Eye (tissue), 1 donor: ENCODE results near the gene SPATA32.
"Not testable (repeated sequence)": the region's sequence is repeated elsewhere in the genome, so short reads cannot be mapped to it uniquely, and the experiment has no call there.

Experiments used
- DNase-seq: peaks from one replicate; pipeline ENCODE4 v3.0.0-alpha.2; 2015

Gene SPATA32

GRCh38 chr17:45270828-45271418 is 9.0 kb upstream of the SPATA32 start:
- DNase-seq = no peak

- no peak for DNase-seq
Observed at GRCh38 chr17:45269912-45270311, 8.0 kb upstream of the SPATA32 start.

DNA sequence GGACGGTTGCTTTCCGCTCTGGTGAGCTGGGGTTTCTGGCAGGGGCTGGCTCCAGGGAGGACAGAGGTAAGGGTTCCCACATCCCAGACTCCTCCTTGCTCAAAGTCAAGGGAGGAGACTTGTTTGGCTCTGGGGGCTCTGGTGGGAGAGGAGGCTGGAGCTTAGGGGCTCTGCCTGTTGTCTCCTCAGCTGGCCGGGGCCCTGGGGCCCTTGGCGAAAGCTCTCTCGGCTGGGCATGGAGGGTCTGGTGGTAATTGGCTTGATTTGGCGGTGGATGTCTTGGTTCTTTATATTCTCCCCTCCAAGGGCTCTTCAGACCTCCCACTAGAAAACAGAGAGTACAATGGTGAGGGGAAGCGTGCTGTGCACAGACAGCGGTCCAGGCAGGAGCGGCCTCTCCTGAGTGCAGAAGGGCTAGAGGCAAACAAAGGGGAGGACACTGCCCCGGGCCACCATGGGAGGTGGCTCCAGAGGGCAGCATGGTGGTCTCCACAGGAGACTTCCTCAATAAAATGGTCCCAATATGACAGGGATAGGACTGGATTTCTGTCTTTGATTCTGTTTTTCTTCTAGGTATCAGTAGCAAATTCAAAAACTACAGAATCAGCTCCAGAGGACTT is 5.7 kb upstream of the SPATA32 start:
- no peak for DNase-seq

- no peak for DNase-seq
Observed at GRCh38 chr17:45266372-45266926, 4.6 kb upstream of the SPATA32 start.

- DNase-seq = no peak
Observed at GRCh38 chr17:45265821-45266220, 3.9 kb upstream of the SPATA32 start.

DNA sequence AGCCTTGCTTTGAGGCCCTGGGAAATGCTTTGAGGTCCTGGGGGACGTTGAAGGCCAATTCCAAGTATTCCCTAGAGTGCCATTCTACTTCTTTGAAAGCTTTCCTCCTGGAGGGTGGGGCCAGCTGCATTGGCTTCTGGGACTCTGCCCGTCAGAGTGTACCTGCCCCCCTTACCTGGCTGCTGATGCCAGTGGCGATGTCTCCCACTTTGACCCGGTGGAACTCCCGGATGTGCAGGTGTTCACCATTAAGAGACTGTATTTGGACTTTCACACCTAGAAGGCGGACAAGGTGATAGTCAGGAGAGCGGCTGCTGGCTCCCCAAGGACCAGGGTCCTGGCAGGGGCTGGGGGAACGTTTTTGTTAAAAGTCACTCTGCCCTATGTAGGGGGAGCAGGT is 3.1 kb upstream of the SPATA32 start:
- no peak for DNase-seq

- DNase-seq = no peak
Observed at GRCh38 chr17:45264430-45264829, 2.5 kb upstream of the SPATA32 start.

DNA sequence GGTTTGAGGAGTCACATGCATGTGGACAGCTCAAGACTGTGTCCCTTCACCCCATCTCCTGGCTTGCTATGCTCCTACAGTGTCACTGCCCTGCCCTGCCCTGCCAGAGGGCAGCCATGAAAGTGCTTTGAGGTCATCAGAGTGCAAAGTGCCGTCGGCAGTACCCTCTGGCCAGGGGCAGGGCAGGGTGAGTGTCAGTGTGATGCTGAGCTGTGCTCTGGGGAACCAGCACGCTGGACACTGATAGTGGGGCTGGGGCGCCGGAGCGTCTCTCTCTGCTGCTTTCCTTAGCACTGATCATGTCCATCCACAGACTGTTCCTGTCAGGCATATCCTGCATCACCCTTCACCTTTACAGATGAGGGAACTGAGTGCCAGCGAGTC is 1.6 kb upstream of the SPATA32 start:
- DNase-seq = no peak

DNA sequence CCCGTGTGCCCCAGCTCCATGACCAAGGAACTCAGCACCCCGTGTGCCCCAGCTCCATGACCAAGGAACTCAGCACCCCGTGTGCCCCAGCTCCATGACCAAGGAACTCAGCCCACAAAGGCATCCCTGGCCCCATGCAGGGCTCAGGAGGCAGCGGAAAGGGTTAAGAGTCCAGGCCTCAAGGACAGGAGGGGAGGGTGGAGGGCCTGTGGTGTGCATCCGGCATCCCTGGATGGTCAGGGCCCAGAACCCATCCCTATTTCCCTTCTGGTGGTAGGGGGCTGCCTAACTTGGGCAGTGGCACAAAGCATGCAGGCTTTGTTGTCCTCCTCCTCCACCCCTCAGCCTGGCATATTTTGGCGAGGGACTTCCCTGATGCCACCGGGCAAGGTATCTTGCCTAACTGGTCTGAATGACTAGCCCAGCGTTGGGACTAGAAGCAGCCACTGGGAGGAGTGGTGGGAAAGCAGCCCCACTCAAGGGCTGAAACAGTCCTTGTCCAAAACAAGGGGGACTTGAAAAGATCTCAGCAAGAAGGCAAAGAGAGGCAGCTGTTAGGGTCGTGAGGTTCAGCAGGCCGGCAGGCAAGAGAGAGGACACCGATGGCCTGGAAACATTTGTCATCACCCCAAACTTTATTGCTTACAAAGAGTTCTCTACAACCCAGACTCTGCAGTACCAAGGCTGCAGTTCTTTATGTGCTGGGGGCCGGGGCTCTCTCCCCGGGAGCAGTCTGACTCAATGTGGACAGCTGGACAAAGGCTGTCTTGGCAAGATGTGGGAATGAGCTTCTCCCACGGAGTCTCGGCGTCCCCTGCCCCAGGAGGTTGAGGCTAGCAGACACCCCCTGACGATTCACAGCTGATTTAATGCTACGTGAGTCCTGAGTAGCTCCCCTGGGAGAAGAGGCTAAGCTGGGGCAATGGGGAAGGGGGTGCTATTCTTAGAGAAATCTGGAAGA is 902 bp upstream of the SPATA32 start:
- DNase-seq = no peak

DNA sequence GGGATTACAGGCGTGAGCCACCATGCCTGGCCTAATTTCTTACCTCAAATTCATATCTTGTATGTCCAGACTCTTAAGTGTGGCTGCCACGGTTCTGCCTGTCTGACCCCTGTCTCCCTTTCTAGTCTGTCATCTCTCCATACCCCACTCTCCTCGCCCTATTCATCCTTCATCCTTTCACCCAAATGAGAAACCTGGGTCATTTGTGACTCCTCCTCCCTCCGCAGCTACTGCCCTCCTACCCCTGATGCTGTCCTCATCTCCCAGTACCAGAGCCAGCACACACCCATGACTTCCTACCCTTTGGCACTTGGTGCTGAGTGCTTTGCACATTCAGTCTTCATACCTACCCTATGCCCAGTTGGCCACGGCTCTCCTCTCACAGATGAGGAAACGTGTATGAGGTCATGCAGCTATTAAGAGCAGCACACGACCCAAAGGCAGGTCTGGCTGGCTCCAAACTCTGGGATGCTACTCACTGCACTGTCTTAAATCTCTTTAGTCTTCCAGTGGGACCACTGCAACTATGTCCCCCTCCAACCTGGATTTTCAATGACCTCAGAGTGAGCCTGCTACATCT is 1.6 kb downstream of the SPATA32 start:
- DNase-seq = no peak

DNA sequence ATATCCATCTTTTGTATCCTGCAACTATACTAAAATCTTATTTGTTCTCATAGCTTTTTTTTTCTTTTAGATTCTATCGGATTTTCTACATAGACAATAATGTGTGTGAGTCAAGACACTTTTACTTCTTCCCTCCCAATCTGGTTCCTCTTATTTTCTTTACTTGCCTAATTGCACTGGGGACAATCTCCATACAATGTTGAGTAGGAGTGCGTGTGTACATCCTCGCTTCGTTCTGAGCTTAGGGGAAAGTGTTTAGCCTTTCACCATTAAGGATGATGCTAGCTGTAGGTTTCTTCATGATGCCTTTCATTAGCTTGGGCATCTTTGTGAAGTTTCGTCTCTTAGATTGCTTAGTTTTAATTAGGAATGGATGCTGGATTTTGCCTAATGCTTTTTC is 2.9 kb downstream of the SPATA32 start:
- DNase-seq = no peak

- DNase-seq = no peak
Observed at GRCh38 chr17:45257115-45257514, 4.8 kb downstream of the SPATA32 start.

DNA sequence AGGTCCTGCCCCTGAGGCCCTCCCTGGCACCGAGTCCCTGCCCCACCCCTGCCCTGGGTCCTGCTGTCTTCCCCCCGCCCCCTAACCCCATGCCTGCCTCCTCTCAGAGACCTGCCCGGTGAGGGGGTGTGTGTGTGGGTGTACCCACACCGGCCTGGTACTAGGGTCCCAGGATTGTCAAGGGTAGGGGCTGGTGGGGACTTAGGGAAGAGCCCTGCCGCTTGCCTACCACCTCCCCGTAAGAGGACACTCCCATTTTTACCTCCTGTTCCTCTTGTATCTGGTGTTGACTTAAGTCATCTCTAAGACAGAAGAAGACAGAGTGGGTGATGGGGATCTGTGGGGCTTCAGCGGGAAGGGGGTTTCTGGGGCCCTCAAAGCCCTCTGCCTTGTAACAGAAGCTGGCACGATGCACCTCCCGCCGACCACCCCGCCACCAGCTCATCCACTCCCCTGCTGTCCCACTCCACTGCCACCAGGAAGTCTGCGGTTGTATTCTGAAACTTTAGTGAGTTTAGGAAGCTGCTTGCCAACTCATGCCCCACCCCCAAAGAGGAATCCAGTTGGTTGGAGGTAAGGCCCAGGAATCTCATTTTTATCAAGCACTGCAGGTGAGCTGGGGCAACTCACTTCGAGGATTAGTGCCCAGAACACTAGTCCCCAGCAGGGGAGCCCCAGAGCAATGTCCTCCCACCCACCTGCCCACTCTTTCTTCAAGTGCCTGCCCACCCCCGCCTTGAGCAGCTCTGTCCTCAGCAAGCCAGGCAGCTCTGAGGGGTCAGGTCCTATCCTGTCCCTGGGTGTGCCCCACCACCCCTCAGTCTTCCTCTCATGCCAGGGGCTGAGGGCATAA is 5.6 kb downstream of the SPATA32 start:
- DNase-seq = no peak

GRCh38 chr17:45255358-45255757 is 6.5 kb downstream of the SPATA32 start:
- DNase-seq = no peak

DNA sequence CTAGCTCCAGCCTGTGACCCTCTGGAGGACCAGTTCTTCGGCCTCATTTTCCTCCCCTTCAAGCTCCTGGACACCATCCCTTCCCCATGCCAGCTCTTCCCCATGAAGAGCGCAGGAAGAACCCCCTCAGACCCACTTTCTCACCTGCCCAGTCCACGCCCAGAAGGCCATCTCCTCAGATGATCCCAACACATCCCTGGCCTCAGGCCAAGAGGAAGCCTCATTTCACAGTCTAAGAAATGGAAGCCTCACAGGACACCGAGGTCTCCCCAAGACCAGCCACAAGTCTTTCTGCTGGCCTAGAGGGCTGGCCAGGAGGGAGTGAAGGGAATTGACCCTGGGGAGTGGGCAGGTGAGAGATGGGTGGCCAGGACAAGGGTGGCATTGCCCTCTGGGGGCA is 8.0 kb downstream of the SPATA32 start:
- no peak for DNase-seq

- DNase-seq = not testable (repeated sequence)
Observed at GRCh38 chr17:45253237-45253636, 8.7 kb downstream of the SPATA32 start.

DNA sequence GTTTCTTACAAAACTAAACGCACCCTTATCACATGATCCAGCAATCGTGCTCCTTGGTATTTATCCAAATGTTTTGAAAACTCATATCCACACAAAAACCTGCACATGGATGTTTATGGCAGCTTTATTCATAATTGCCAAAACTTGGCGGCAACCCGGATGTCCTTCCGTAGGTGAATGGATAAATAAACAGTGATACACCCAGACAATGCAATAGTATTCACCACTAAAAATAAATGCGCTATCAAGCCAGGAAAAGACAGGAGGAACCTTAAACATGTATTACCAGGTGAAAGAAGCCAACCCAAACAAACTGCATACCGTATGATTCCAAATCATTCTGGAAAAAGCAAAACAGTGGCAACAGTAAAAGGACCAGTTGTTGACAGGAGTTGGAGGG is 10.0 kb downstream of the SPATA32 start:
- no peak for DNase-seq

DNA sequence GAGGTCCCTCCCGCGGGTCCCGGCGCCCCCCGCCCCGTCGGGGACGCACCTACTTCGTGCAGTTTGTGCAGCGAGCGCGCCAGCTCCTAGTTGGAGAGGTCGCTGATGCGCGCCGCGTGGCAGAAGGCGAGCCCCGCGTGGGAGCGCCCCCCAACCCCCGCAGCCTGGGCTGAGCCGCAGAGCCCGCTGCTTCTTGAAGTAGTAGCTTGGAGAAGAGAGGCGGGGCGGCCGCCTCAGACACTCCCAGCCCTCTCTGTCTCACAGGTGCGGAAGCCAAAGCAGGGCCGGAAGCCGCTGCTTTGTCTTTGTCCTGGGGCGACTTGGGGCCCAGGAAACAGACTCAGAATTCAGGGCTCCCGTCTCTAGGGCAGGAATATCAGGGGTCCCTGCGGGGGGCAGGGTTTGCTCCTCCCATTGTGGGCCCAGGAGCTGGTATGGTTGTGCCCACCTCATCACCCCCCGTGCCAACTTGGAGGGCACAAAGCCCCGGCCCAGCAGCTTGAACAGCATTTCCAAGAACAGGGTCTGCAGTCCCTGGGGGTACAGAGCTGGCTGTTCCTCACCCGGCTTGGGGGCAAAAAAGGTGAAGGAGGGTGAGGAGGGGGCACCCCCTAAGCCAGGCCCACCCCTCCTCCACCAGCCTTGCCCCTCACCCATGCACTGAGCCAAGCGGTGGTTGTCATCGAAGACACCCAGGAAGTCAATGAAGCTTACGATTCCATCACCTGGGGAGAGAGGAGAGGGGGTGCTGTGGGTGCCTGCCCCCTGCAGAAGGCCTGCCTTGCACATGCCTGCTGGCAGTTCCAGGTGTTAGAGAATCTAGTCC is 13.5 kb downstream of the SPATA32 start:
- DNase-seq = no peak

- DNase-seq = peak; percentile 88
Observed at GRCh38 chr17:45247429-45248131, 14.3 kb downstream of the SPATA32 start.

DNA sequence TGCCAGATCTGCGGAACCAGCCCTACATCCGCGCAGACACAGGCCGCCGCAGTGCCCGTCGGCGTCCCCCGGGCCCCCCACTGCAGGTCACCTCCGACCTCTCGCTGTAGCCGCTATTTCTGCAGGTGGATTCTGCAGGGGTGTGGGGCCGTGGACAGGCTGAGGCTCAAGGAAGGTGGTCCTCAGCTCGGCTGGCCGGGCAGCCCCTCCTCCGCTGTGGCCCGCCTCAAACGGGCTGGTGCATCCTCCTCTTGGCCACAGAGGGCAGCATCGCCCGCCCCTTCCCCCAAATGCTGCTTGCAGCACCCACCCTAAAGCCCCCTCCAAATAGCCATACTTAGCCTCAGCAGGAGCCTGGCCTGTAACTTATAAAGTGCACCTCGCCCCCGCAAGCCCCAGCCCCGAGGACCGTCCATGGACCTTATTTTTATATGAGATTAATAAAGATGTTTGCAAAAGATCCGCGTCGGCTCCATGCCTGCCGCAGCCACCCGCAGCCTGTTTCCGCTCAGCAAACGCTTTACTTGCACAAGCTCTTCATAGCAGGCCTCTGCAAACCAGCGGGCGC is 14.9 kb downstream of the SPATA32 start:
- peak; percentile 81 for DNase-seq
